ENCODE data around the gene GAREM1.

DNA sequence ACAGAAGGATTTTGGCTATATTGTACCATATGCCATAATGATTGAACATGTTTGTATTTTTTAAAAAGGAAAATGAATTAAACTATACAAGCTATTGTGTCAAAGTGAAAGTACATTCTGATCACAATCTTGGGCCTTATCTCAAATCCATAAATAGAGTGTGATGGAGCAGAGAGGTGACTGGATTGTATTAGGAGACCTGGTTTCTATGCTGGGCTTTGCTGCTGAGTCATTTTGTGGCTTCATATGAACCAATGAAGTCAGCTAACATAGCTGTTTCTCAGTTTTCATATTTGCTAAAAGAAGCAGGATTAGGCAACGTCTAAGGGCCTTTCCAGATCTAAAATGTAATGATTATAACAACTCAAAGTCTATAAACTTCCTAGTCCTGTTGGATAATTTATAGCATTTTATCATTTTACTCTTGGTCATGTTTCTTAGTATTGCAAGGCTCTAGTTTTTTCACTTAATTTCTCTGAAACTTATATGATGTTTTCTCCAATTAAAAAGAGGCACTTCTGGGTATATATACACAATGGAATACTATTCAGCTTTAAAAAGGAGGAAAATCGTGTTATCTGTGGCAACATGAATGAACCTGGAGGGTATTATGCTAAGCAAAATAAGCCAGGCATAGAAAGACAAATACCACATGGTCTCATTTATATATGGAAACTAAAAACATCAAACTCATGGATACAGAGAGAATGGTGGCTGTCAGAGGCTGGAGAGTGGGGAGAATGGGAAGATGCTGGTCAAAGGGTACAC lies 168.5 kb downstream of the GAREM1 start:
- TF ChIP-seq, protein P1, sequence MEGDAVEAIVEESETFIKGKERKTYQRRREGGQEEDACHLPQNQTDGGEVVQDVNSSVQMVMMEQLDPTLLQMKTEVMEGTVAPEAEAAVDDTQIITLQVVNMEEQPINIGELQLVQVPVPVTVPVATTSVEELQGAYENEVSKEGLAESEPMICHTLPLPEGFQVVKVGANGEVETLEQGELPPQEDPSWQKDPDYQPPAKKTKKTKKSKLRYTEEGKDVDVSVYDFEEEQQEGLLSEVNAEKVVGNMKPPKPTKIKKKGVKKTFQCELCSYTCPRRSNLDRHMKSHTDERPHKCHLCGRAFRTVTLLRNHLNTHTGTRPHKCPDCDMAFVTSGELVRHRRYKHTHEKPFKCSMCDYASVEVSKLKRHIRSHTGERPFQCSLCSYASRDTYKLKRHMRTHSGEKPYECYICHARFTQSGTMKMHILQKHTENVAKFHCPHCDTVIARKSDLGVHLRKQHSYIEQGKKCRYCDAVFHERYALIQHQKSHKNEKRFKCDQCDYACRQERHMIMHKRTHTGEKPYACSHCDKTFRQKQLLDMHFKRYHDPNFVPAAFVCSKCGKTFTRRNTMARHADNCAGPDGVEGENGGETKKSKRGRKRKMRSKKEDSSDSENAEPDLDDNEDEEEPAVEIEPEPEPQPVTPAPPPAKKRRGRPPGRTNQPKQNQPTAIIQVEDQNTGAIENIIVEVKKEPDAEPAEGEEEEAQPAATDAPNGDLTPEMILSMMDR (IDR thresholded peaks at IDR 0.05; ENCODE audit: low read depth, low read length), result no peak
- TF ChIP-seq EZH2phosphoT487 (IDR thresholded peaks at IDR 0.05; ENCODE audit: low read depth), result no peak
